HG03095 (cell line): ENCODE results near the gene SPON1.
"Not testable (repeated sequence)": the region's sequence is repeated elsewhere in the genome, so short reads cannot be mapped to it uniquely, and the experiment has no call there.

ENCODE experiments used
- ATAC-seq: cut with Tn5 transposase; IDR thresholded peaks from one replicate; pipeline ENCODE4 v1.9.1; 2021; ENCODE audit warnings: moderate library complexity; ENCODE audit not compliant: unreplicated experiment

The SPON1 gene

GRCh38 chr11:13974631-13975030 lies 12.1 kb downstream of the SPON1 start:
- no peak for ATAC-seq

DNA sequence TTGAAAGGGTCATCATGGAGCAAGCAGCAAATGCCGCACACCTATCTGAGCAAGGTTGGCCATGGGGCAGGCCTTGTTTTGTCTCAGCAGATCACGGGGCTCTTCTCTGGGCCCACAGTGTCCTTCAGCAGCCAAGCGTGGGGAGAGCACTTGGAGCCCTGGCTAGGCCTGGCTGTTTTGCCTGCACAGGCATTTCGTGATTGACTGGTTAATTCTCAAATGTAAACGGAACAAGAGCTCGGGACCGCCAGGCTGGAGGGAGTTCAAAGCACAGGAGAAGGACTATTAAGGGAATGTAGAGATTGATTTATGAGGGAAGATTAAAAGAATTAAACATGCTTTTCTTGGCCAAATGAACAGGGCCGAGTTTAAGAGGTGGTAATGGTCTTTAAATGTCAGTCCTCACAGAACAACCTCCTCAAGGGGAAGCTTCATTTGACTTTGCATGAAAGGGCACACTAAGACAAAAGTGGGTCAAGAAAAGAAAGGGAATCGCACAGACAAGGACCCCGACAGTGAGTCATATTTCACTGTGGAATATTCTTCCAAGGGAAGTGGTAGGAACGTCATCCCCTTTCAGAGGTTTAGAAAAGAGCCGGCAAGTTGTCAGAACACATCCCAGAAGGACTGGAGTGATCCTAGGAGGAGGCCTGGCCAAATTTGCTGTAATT lies 20.7 kb downstream of the SPON1 start:
- no peak for ATAC-seq

- ATAC-seq, result no peak
Measured at GRCh38 chr11:13984616-13985450, 22.3 kb downstream of the SPON1 start.

GRCh38 chr11:13986695-13987094 lies 24.2 kb downstream of the SPON1 start:
- ATAC-seq, result not testable (repeated sequence)

DNA sequence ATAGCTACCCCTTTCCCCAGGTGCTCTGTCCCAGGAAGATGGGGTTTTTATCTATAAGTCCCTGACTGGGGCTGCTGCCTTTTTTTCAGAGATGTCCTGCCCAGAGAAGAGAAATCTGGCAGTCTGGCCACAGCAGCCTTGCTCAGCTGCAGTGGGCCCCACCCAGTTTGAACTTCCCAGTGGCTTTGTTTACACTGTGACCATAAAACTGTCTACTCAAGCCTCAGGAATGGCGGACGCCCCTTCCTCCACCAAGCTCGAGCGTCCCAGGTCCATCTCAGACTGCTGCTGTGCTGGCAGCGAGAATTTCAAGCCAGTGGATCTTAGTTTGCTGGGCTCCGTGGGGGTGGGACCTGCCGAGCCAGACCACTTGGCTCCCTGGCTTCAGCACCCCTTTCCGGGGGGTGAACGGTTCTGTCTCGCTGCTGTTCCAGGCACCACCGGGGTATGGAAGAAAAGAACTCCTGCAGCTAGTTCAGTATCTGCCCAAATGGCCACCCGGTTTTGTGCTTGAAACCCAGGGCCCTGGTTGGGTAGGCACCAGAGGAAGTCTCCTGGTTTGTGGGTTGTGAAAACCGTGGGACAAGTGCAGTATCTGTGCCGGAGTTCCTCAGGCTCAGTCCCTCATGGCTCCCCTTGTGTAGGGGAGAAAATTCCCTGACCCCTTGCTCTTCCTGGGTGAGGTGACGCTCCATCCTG lies 29.8 kb downstream of the SPON1 start:
- not testable (repeated sequence) for ATAC-seq

GRCh38 chr11:13993096-13993765 lies 30.7 kb downstream of the SPON1 start:
- ATAC-seq, result no peak

- ATAC-seq, result no peak
Measured at GRCh38 chr11:13997881-13998280, 35.4 kb downstream of the SPON1 start.

GRCh38 chr11:13999704-14000103 lies 37.2 kb downstream of the SPON1 start:
- ATAC-seq, result no peak

GRCh38 chr11:14001597-14001996 lies 39.1 kb downstream of the SPON1 start:
- ATAC-seq, result no peak

- ATAC-seq, result no peak
Measured at GRCh38 chr11:14007566-14007965, 45.0 kb downstream of the SPON1 start.

- ATAC-seq, result no peak
Measured at GRCh38 chr11:14010665-14011064, 48.1 kb downstream of the SPON1 start.

DNA sequence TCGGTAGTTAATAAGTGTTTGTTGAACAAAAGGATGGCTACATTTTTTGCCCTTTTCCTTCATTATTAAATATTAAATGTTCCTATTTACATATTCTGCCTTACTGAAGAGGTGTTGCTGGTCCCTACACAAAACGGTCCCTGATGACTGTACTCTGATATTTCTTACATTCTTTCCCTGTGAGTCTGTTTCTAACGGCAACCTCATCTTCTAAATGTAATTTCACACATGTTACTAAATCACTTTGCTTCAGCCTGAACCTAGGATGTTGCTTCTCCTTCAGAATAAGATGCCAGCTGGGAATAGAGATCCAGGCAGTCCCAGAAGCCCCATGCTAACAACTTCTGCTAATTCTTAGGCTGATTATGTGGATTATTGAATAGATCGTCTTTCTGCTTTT lies 50.3 kb downstream of the SPON1 start:
- ATAC-seq, result no peak

DNA sequence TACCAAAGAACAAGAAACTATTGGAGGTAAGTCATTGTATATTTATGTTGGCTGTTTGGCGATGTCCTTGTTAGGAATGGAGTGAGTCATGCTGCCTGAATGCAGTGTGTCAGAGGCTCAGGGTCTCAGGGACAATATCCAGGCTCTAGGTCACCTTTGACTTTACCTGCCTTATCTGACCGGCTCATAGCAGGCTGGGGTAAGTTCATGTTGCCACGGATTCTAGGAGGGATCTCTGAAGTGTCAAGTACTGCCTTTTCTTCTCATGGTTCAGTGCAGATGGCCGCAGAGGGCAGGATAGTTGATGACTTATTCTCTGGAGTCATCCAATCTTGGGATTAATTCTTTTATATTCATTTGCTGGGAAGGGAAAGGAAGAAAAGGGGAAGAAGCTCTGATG lies 53.2 kb downstream of the SPON1 start:
- no peak for ATAC-seq

DNA sequence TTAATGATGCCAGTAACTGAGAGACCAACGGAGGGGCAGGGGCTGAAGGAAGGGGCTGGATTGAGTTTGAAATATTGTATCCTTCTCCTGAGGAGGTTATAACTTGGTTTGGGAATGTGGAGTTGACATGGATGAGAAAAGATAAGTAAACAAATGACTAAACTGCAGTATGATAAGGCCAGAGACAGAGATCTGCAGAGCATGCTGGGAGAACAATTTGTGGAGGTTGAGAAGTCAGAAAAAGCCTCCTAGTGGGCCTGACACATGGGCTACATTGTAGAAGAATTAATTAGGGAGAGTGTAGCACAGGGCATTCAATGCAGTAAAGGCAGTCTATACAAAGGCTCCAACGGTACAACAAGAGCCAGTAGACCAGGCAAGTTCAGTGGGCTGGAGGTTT lies 55.9 kb downstream of the SPON1 start:
- no peak for ATAC-seq

DNA sequence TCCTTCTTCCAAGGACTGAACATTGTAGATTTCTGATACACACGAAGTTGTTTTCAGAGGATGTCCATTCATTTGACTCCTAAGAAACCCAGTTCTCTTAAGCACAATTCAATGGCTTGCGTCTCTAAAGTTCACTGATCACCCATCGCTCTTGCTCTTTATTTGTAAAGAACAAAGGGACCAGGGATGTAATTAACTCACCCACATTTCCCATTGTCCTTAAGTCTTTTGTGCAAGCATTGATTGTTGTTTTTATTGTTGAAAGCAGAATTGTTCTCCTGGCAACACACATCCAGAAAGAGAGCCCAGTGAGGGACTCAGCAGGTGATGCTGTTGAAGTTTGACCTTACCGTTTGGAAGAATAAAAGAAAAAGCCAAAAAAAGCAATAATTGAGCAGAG lies 59.2 kb downstream of the SPON1 start:
- no peak for ATAC-seq

- no peak for ATAC-seq
Measured at GRCh38 chr11:14022251-14022650, 59.7 kb downstream of the SPON1 start.

- ATAC-seq, result no peak
Measured at GRCh38 chr11:14022821-14023220, 60.3 kb downstream of the SPON1 start.

- no peak for ATAC-seq
Measured at GRCh38 chr11:14026961-14027360, 64.4 kb downstream of the SPON1 start.

DNA sequence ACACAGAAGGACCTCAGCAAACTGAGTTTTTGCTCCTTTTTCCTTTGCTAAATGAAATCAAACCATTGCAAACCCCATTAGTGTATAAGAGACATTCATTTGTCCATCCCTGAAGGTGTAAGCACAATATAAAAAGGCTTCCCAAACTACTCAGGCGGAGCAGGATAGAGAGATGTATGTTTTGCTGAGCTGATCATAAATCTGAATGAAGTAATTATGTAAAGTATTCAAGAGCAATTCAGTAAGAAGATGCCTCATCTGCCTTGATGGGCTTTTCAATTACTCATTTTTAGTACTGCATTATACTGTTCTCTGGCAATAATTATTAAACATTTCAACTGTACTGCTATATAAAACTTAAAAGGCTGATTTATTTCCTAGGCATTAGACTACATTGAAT lies 65.0 kb downstream of the SPON1 start:
- no peak for ATAC-seq

DNA sequence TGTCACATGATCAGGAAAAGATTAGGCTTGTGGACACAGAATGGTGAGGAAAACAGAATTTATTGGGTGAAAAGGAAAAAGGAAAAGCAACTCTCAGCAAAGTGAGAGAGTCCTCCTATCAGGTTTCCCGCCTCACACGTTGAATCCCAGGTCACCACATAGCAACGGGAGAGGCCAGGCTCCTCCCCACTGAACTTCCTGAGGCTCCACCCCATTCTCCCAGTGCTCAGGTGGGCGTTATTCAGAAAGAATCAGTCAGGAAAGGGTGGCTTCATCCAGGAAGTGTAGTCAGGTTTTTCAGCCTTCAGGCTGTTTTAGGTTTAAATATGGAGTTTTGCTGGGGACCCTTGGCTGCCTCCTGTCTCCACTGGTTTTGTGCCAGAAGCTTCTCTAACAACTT lies 66.9 kb downstream of the SPON1 start:
- ATAC-seq, result no peak
